Neural cell (in vitro differentiated cells): ENCODE results near the gene EDN1. TPM values are rescaled to one million over a fixed set of nuclear protein-coding genes. Genes with fewer than 3 reads are reported as not detected.

Experiments
- H2AFZ ChIP-seq: fragments of 200-600, 300-800 bp; sonication (generic), shearing (Covaris generic); 2 replicates; pipeline ENCODE4 v1.6.0; 2014; ENCODE audit warnings: low read depth, mild to moderate bottlenecking, antibody characterized with exemption, low read length, moderate library complexity
- H3F3A ChIP-seq: fragments of 200-600 bp; shearing (Covaris generic); 2 replicates; pipeline ENCODE4 v1.6.1; 2016; ENCODE audit warnings: mild to moderate bottlenecking, moderate library complexity, mixed read lengths, antibody characterized with exemption, low read length; ENCODE audit not compliant: insufficient read depth, poor library complexity, severe bottlenecking
- H3K27ac ChIP-seq: fragments of 200-600, 300-800 bp; sonication (generic), shearing (Covaris generic); 2 replicates; pipeline ENCODE4 v1.5.1; 2014; ENCODE audit warnings: mild to moderate bottlenecking, low read length, moderate library complexity
- H3K27me3 ChIP-seq: fragments of 300-800, 200-600 bp; sonication (generic), shearing (Covaris generic); 2 replicates; pipeline ENCODE4 v1.6.0; 2014; ENCODE audit warnings: mild to moderate bottlenecking, low read depth, low read length, moderate library complexity; ENCODE audit not compliant: insufficient read depth
- H3K36me3 ChIP-seq: fragments of 300-800, 200-600 bp; sonication (generic), shearing (Covaris generic); 2 replicates; pipeline ENCODE4 v1.5.1; 2014; ENCODE audit warnings: mild to moderate bottlenecking, antibody characterized with exemption, low read length, moderate library complexity; ENCODE audit not compliant: insufficient read depth
- H3K4me2 ChIP-seq: fragments of 300-800, 200-600 bp; sonication (generic), shearing (Covaris generic); 2 replicates; pipeline ENCODE4 v1.6.0; 2014; ENCODE audit warnings: mild to moderate bottlenecking, low read length
- H3K4me3 ChIP-seq: fragments of 300-800, 200-600 bp; sonication (generic), shearing (Covaris generic); 2 replicates; pipeline ENCODE4 v1.5.1; 2014; ENCODE audit warnings: mild to moderate bottlenecking, low read length, moderate library complexity
- H3K79me2 ChIP-seq: fragments of 200-600 bp; shearing (Covaris generic); replicated peaks from 2 replicates; pipeline ENCODE4 v1.6.0; 2014; ENCODE audit warnings: mild to moderate bottlenecking, low read length, moderate library complexity; ENCODE audit not compliant: insufficient read depth
- H3K9ac ChIP-seq: fragments of 300-800, 200-600 bp; sonication (generic), shearing (Covaris generic); 2 replicates; pipeline ENCODE4 v1.6.1; 2016; ENCODE audit warnings: mild to moderate bottlenecking, low read length, mixed read lengths
- H3K9me2 ChIP-seq: fragments of 200-600 bp; shearing (Covaris generic); 2 replicates; pipeline ENCODE4 v1.6.1; 2016; ENCODE audit warnings: mild to moderate bottlenecking, low read length, mixed read lengths; ENCODE audit not compliant: insufficient read depth
- H3K9me3 ChIP-seq: fragments of 200-600, 300-800 bp; sonication (generic), shearing (Covaris generic); 2 replicates; pipeline ENCODE4 v1.6.1; 2016; ENCODE audit warnings: mild to moderate bottlenecking, mixed run types, low read length, moderate library complexity, mixed read lengths
- H4K20me1 ChIP-seq: fragments of 200-600 bp; shearing (Covaris generic); 2 replicates; pipeline ENCODE4 v1.6.1; 2016; ENCODE audit warnings: mild to moderate bottlenecking, mixed run types; ENCODE audit not compliant: insufficient read depth
- EP300 ChIP-seq: fragments of 450-650 bp; conservative IDR thresholded peaks from 2 replicates; pipeline ENCODE4 v1.6.1; 2014; ENCODE audit warnings: antibody characterized with exemption, mild to moderate bottlenecking, moderate library complexity; ENCODE audit not compliant: poor library complexity, severe bottlenecking
- EZH2 ChIP-seq: fragments of 200-600, 300-800 bp; shearing (Covaris generic), sonication (generic); IDR thresholded peaks from 2 replicates; pipeline ENCODE4 v1.6.1; 2014; ENCODE audit warnings: antibody characterized with exemption, low read length, borderline replicate concordance, mild to moderate bottlenecking; ENCODE audit not compliant: insufficient read depth, poor library complexity, severe bottlenecking
- MXI1 ChIP-seq: fragments of 450-650 bp; conservative IDR thresholded peaks from 2 replicates; pipeline ENCODE4 v1.6.1; 2014; ENCODE audit warnings: antibody characterized with exemption, mild to moderate bottlenecking; ENCODE audit not compliant: poor library complexity, severe bottlenecking
- POLR2AphosphoS5 ChIP-seq: IDR thresholded peaks from 2 replicates; pipeline ENCODE4 v1.6.1; 2012
- RAD21 ChIP-seq: fragments of 450-650 bp; conservative IDR thresholded peaks from 2 replicates; pipeline ENCODE4 v1.6.1; 2014; ENCODE audit warnings: antibody characterized with exemption, mild to moderate bottlenecking, moderate library complexity
- REST ChIP-seq: IDR thresholded peaks from 2 replicates; pipeline ENCODE4 v1.6.1; 2012; ENCODE audit warnings: borderline replicate concordance
- SMC3 ChIP-seq: fragments of 450-650 bp; conservative IDR thresholded peaks from 2 replicates; pipeline ENCODE4 v1.6.1; 2014; ENCODE audit warnings: antibody characterized with exemption, mild to moderate bottlenecking, moderate library complexity; ENCODE audit not compliant: poor library complexity
- TAF1 ChIP-seq: IDR thresholded peaks from 2 replicates; pipeline ENCODE4 v1.6.1; 2012; ENCODE audit warnings: low read depth
- polyA plus RNA-seq: library from polyadenylated mRNA; depleted of rRNA; stranded (reverse); fragments of >200 nt; gene quantifications from 2 replicates; pipeline ENCODE4 v1.2.3, GENCODE V29; 2014
- TF ChIP-seq, protein P1 (sequence below): fragments of 450-650 bp; IDR thresholded peaks from 2 replicates; pipeline ENCODE4 v1.5.1; 2014; ENCODE audit warnings: antibody characterized with exemption, mild to moderate bottlenecking, moderate library complexity; ENCODE audit not compliant: poor library complexity, severe bottlenecking

EDN1 gene
- polyA plus RNA-seq, 1 donor from 2014 or later, result 2.2 TPM

GRCh38 chr6:12276930-12277315, 13.2 kb upstream of the EDN1 start:
- Histone ChIP-seq H3K9ac (no peak overlapping the region), H3K9me2 (no peaks in the 10 kb centered on the region), H3K79me2 (no peaks in the 10 kb centered on the region), H3K9me3 (no peaks in the 10 kb centered on the region), H3K27me3 (no peaks in the 10 kb centered on the region), H3K36me3 (no peaks in the 10 kb centered on the region), H3K4me2 (no peak overlapping the region), H3F3A (no peaks in the 10 kb centered on the region), H3K27ac (no peak overlapping the region), H3K4me3 (no peak overlapping the region), H2AFZ (no peak overlapping the region), H4K20me1 (no peaks in the 10 kb centered on the region)
- no peak for TF ChIP-seq EZH2
- TF ChIP-seq RAD21, result no peak
- TF ChIP-seq REST, result no peak
- TF ChIP-seq POLR2AphosphoS5, result no peak
- TF ChIP-seq, protein P1, sequence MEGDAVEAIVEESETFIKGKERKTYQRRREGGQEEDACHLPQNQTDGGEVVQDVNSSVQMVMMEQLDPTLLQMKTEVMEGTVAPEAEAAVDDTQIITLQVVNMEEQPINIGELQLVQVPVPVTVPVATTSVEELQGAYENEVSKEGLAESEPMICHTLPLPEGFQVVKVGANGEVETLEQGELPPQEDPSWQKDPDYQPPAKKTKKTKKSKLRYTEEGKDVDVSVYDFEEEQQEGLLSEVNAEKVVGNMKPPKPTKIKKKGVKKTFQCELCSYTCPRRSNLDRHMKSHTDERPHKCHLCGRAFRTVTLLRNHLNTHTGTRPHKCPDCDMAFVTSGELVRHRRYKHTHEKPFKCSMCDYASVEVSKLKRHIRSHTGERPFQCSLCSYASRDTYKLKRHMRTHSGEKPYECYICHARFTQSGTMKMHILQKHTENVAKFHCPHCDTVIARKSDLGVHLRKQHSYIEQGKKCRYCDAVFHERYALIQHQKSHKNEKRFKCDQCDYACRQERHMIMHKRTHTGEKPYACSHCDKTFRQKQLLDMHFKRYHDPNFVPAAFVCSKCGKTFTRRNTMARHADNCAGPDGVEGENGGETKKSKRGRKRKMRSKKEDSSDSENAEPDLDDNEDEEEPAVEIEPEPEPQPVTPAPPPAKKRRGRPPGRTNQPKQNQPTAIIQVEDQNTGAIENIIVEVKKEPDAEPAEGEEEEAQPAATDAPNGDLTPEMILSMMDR, result no peak
- no peak for TF ChIP-seq MXI1
- no peak for TF ChIP-seq EP300
- no peak for TF ChIP-seq TAF1
- no peak for TF ChIP-seq SMC3

- Histone ChIP-seq H3K27me3 (no peaks in the 10 kb centered on the region), H4K20me1 (no peaks in the 10 kb centered on the region), H3K79me2 (no peaks in the 10 kb centered on the region), H3F3A (no peaks in the 10 kb centered on the region), H2AFZ (no peak overlapping the region), H3K9me3 (no peaks in the 10 kb centered on the region), H3K9ac (no peak overlapping the region), H3K27ac (no peak overlapping the region), H3K4me3 (no peak overlapping the region), H3K36me3 (no peaks in the 10 kb centered on the region), H3K9me2 (no peaks in the 10 kb centered on the region), H3K4me2 (no peak overlapping the region)
- TF ChIP-seq EP300 (no peak), SMC3 (no peak), MXI1 (no peak), RAD21 (no peak), POLR2AphosphoS5 (no peak), EZH2 (no peak), REST (no peak), TAF1 (no peak)
- TF ChIP-seq, protein P1, result no peak
These were observed 12.8 kb upstream of the EDN1 start for GRCh38 chr6:12277386-12277785.
